HepG2 (cell line): ENCODE data around the gene NDUFB5. TPM values are rescaled to one million over a fixed set of nuclear protein-coding genes. Genes with fewer than 3 reads are reported as not detected.

Experiments
- ATAC-seq: fragments of 200-7000 bp; cut with Tn5 transposase; 3 replicates; pipeline ENCODE4 v1.9.1; 2020; ENCODE audit warnings: mild to moderate bottlenecking, moderate library complexity
- BruUV-seq: library from RNA; stranded (reverse); fragments of 400-500 nt; replicated peaks from 2 replicates; lab custom pipeline; 2021; lab: Mats Ljungman, UMichigan
- CTCF ChIA-PET: fragments of 300-600 bp; formaldehyde crosslinking; extraction: SDS; loops from one replicate; lab custom pipeline; 2021; ENCODE audit warnings: low total read pairs, inconsistent platforms, low intra/inter-chr PET ratio; lab: Yijun Ruan, JAX
- POLR2A ChIA-PET: fragments of 350-600 bp; sonication (Branson Sonifier 250); formaldehyde crosslinking; loops from one replicate; lab custom pipeline; 2020; ENCODE audit warnings: antibody characterized with exemption, inconsistent platforms; lab: Yijun Ruan, JAX
- DNase-seq: peaks from one replicate; pipeline ENCODE4 v3.0.0-alpha.2; 2015; ENCODE audit warnings: low spot score
- FAIRE-seq: peaks from 3 replicates; lab custom pipeline; 2011; peaks lifted over from hg19 to GRCh38; lab: Jason Lieb, UNC
- H2AFZ ChIP-seq: one replicate; pipeline ENCODE4 v1.6.1; 2011; ENCODE audit warnings: low read length, inconsistent platforms
- H3K27ac ChIP-seq: fragments of 300-600 bp; 3 replicates; pipeline ENCODE4 v1.8.0; 2011; ENCODE audit warnings: mixed run types, mild to moderate bottlenecking, mixed read lengths, low read length, inconsistent platforms; ENCODE audit not compliant: insufficient read depth; ENCODE audit errors: extremely low read length
- H3K27me3 ChIP-seq, 2 experiments: fragments of 200-600 bp in 1 of 2; 2 replicates in 1 of 2; 3 replicates in 1 of 2; pipeline versions ENCODE4 v1.6.0 to v1.8.0; 2011; ENCODE audit warnings: low read length in 2 of 2, mild to moderate bottlenecking in 2 of 2, moderate library complexity in 2 of 2, inconsistent platforms in 1 of 2; ENCODE audit not compliant: insufficient read depth in 2 of 2, control insufficient read depth in 1 of 2
- H3K36me3 ChIP-seq, 2 experiments: fragments of 200-600 bp in 1 of 2; replicated peaks in 1 of 2; 2 replicates in 1 of 2; 3 replicates in 1 of 2; pipeline versions ENCODE4 v1.5.1 to v1.8.0; 2011; ENCODE audit warnings: low read length in 2 of 2, inconsistent platforms in 1 of 2; ENCODE audit not compliant: insufficient read depth in 2 of 2, control insufficient read depth in 1 of 2
- H3K4me1 ChIP-seq: 2 replicates; pipeline ENCODE4 v1.5.1; 2012; ENCODE audit warnings: low read length, inconsistent platforms; ENCODE audit not compliant: insufficient read depth
- H3K4me2 ChIP-seq: 2 replicates; pipeline ENCODE4 v1.6.0; 2011; ENCODE audit warnings: low read depth, low read length, inconsistent platforms
- H3K4me3 ChIP-seq, 3 experiments: fragments of 200-600 bp in 1 of 3; sonication (generic), shearing (Covaris generic) in 1 of 3; replicated peaks in 1 of 3; 2 replicates each; pipeline ENCODE4 v1.5.1; 2011 to 2016; ENCODE audit warnings: low read length in 3 of 3, inconsistent platforms in 2 of 3, low read depth in 2 of 3, mild to moderate bottlenecking in 2 of 3, control low read depth in 1 of 3, mixed read lengths in 1 of 3; ENCODE audit not compliant: insufficient read depth in 1 of 3
- H3K79me2 ChIP-seq: one replicate; pipeline ENCODE4 v1.6.1; 2011; ENCODE audit warnings: low read length, inconsistent platforms; ENCODE audit not compliant: insufficient read depth
- H3K9ac ChIP-seq: 2 replicates; pipeline ENCODE4 v1.6.0; 2011; ENCODE audit warnings: mild to moderate bottlenecking, low read depth, low read length, inconsistent platforms; ENCODE audit not compliant: insufficient read depth
- H3K9me3 ChIP-seq: 2 replicates; pipeline ENCODE4 v1.5.1; 2012; ENCODE audit warnings: mild to moderate bottlenecking, low read length
- H4K20me1 ChIP-seq: 2 replicates; pipeline ENCODE4 v1.6.0; 2011; ENCODE audit warnings: inconsistent platforms, mild to moderate bottlenecking, low read length, moderate library complexity; ENCODE audit not compliant: insufficient read depth
- AGO2 ChIP-seq: fragments of 200-400 bp; formaldehyde crosslinking; optimal IDR thresholded peaks from 2 replicates; pipeline ENCODE3; 2017; ENCODE audit warnings: mild to moderate bottlenecking, low read depth, low read length, moderate library complexity
- ARID2 ChIP-seq: sonication (generic); formaldehyde crosslinking; IDR thresholded peaks from 2 replicates; pipeline ENCODE4 v1.8.1; 2022; ENCODE audit warnings: mild to moderate bottlenecking, missing genetic modification reagents, borderline replicate concordance
- BRCA1 ChIP-seq: sonication (generic); formaldehyde crosslinking; IDR thresholded peaks from 2 replicates; pipeline ENCODE4 v1.4.0; 2020; ENCODE audit warnings: missing genetic modification reagents
- CHCHD3 ChIP-seq: sonication (generic); formaldehyde crosslinking; IDR thresholded peaks from 2 replicates; pipeline ENCODE4 v1.8.0; 2022; ENCODE audit warnings: mild to moderate bottlenecking, missing genetic modification reagents, moderate library complexity
- DNMT3B ChIP-seq: conservative IDR thresholded peaks from 2 replicates; pipeline ENCODE4 v1.6.1; 2016; ENCODE audit warnings: missing biosample characterization, control low read depth
- EEA1 ChIP-seq: sonication (generic); formaldehyde crosslinking; IDR thresholded peaks from 2 replicates; pipeline ENCODE4 v1.5.1; 2020; ENCODE audit warnings: mild to moderate bottlenecking, missing genetic modification reagents, borderline replicate concordance
- HNF4A ChIP-seq: sonication (generic); formaldehyde crosslinking; IDR thresholded peaks from 2 replicates; pipeline ENCODE4 v1.4.0; 2020; ENCODE audit warnings: missing genetic modification reagents
- HNRNPL ChIP-seq: fragments of 200-400 bp; formaldehyde crosslinking; IDR thresholded peaks from 2 replicates; pipeline ENCODE4 v1.6.1; 2017; ENCODE audit warnings: mild to moderate bottlenecking, low read depth, low read length
- HOXA9 ChIP-seq: sonication (generic); formaldehyde crosslinking; IDR thresholded peaks from 2 replicates; pipeline ENCODE4 v1.8.1; 2022; ENCODE audit warnings: missing genetic modification reagents, mild to moderate bottlenecking, moderate library complexity, borderline replicate concordance
- KLF13 ChIP-seq: sonication (generic); formaldehyde crosslinking; IDR thresholded peaks from 2 replicates; pipeline ENCODE4 v1.4.0; 2020; ENCODE audit warnings: mild to moderate bottlenecking, missing genetic modification reagents
- LBX2 ChIP-seq: sonication (generic); formaldehyde crosslinking; IDR thresholded peaks from 2 replicates; pipeline ENCODE4 v1.5.0; 2020; ENCODE audit warnings: missing genetic modification reagents, mild to moderate bottlenecking, borderline replicate concordance
- NFRKB ChIP-seq: fragments of 450-650 bp; IDR thresholded peaks from 2 replicates; pipeline ENCODE4 v1.6.1; 2017
- PHF8 ChIP-seq: sonication (generic); formaldehyde crosslinking; IDR thresholded peaks from 2 replicates; pipeline ENCODE4 v1.5.0; 2020; ENCODE audit warnings: missing genetic modification reagents
- TFDP2 ChIP-seq: sonication (generic); formaldehyde crosslinking; IDR thresholded peaks from 2 replicates; pipeline ENCODE4 v1.4.0; 2020; ENCODE audit warnings: missing genetic modification reagents
- ZBTB33 ChIP-seq: sonication (generic); formaldehyde crosslinking; IDR thresholded peaks from 2 replicates; pipeline ENCODE4 v1.4.0; 2020; ENCODE audit warnings: missing genetic modification reagents
- ZFP1 ChIP-seq: IDR thresholded peaks from 2 replicates; pipeline ENCODE4 v1.6.1; 2016
- ZFP62 ChIP-seq: sonication (generic); formaldehyde crosslinking; IDR thresholded peaks from 2 replicates; pipeline ENCODE4 v1.4.0; 2020; ENCODE audit warnings: missing genetic modification reagents
- ZMAT5 ChIP-seq: sonication (generic); formaldehyde crosslinking; IDR thresholded peaks from 2 replicates; pipeline ENCODE4 v1.5.0; 2020; ENCODE audit warnings: mild to moderate bottlenecking, low read depth, missing genetic modification reagents, borderline replicate concordance
- ZMYM2 ChIP-seq: sonication (generic); formaldehyde crosslinking; IDR thresholded peaks from 2 replicates; pipeline ENCODE4 v1.8.0; 2022; ENCODE audit warnings: mild to moderate bottlenecking, missing genetic modification reagents
- ZNF740 ChIP-seq: sonication (generic); formaldehyde crosslinking; IDR thresholded peaks from 2 replicates; pipeline ENCODE4 v1.4.0; 2020; ENCODE audit warnings: missing genetic modification reagents
- ZNF83 ChIP-seq: sonication (generic); formaldehyde crosslinking; IDR thresholded peaks from 2 replicates; pipeline ENCODE4 v1.4.0; 2020; ENCODE audit warnings: missing genetic modification reagents, mild to moderate bottlenecking, borderline replicate concordance
- ZSCAN25 ChIP-seq: sonication (generic); formaldehyde crosslinking; IDR thresholded peaks from 2 replicates; pipeline ENCODE4 v1.8.0; 2022; ENCODE audit warnings: mild to moderate bottlenecking, missing genetic modification reagents
- WGBS: methylation state at CpG from one replicate; pipeline ENCODE4 v1.1.6; 2017; ENCODE audit warnings: low lambda C conversion rate; 5-methylcytosine and 5-hydroxymethylcytosine counted together
- in situ Hi-C: cut with HindIII; loops from 2 replicates; pipeline ENCODE4 v1.10.0; 2017; ENCODE audit warnings: low pct_unique_long_range_greater_than_20kb; ENCODE audit not compliant: extremely low pct_ligation_motif_present
- intact Hi-C: fragments of 100-400 bp; cut with micrococcal nuclease; formaldehyde crosslinking; loops from one replicate; pipeline ENCODE4 v1.10.0; 2022; ENCODE audit not compliant: unreplicated experiment
- polyA plus RNA-seq, 8 experiments: library from polyadenylated mRNA; depleted of rRNA in 3 of 8; stranded (reverse) in 7 of 8; unstranded in 1 of 8; fragments of >200 nt; fragmentation: Illumina TruSeq in 4 of 8; extraction: Trizol in 4 of 8; gene quantifications; 2 replicates each; pipeline versions ENCODE4 v1.2.1 to v1.2.3, GENCODE V29; 2011 to 2016; ENCODE audit warnings: low read depth in 4 of 8, missing spikeins in 1 of 8, mixed read lengths in 1 of 8; ENCODE audit not compliant: insufficient read depth in 1 of 8
- total RNA-seq, 5 experiments: library from RNA; depleted of rRNA; stranded (reverse); fragments of >200 nt; fragmentation: Illumina TruSeq; extraction: Trizol; gene quantifications; 2 replicates each; pipeline ENCODE4 v1.2.3, GENCODE V29; 2016; ENCODE audit warnings: low read depth in 1 of 5

The NDUFB5 gene
- total and polyA plus RNA-seq, 2 of the 13 experiments (the other 11 are each of a cell fraction or from before 2014, with no cell fraction given), result 43.3 to 120 TPM

- Histone ChIP-seq H4K20me1 (no peaks in the 10 kb centered on the region), H3K27ac (peak within 1 kb of the TSS; percentile 94), H3K4me2 (peak within 1 kb of the TSS; percentile 77), H3K4me3 (peak within 1 kb of the TSS; percentile 87 to 97 (median 91)), H3K79me2 (peaks cover 39% of the 10 kb centered on the region), H2AFZ (peak within 1 kb of the TSS; percentile 64), H3K4me1 (peaks cover 23% of the 10 kb centered on the region), H3K27me3 (no peaks in the 10 kb centered on the region), H3K9me3 (no peaks in the 10 kb centered on the region), H3K9ac (peak within 1 kb of the TSS; percentile 88), H3K36me3 (no peaks in the 10 kb centered on the region)
- under 1% methylated on average over 22 of the region's 55 CpGs for WGBS
- ChIA-PET CTCF (no interaction called here), POLR2A (interaction anchor here (0.8 to 1.9 kb wide), 12 partner anchors 15 to 1039 kb away, joined by 3 to 19 read pairs (median 5); partner anchors contain the start of genes MRPL47, NDUFB5, PIK3CA and TTC14)
- intact Hi-C loops (loop anchor here (2.0 kb wide), 1 partner anchor 42 kb away; the partner anchor contains the start of genes MRPL47 and NDUFB5), in situ Hi-C loops (loop anchor here (25.0 kb wide), 1 partner anchor 425 kb away; the partner anchor contains the start of gene PIK3CA)
- ATAC-seq, result peak; percentile 97
- FAIRE-seq, result peak; percentile 94
- no TSS peak for BruUV-seq
- peak; percentile 98 for DNase-seq
- TF ChIP-seq ARID2 (no peak), EEA1 (CRISPR knock-in tag) (no peak), PHF8 (CRISPR knock-in tag) (peak; percentile 96), AGO2 (peak; percentile 71), CHCHD3 (CRISPR knock-in tag) (no peak), ZMYM2 (CRISPR knock-in tag) (no peak), ZFP1 (CRISPR knock-in tag) (no peak), NFRKB (no peak), ZNF740 (no peak), ZFP62 (CRISPR knock-in tag) (no peak), TFDP2 (CRISPR knock-in tag) (peak; percentile 90), HNF4A (CRISPR knock-in tag) (no peak), ZSCAN25 (no peak), HNRNPL (peak; percentile 66), LBX2 (CRISPR knock-in tag) (no peak), HOXA9 (CRISPR knock-in tag) (no peak), ZNF83 (CRISPR knock-in tag) (no peak), DNMT3B (CRISPR knock-in tag) (no peak), ZBTB33 (CRISPR knock-in tag) (no peak), KLF13 (CRISPR knock-in tag) (no peak), ZMAT5 (CRISPR knock-in tag) (no peak), BRCA1 (CRISPR knock-in tag) (no peak)
These were observed 41.9 kb upstream of the NDUFB5 start, which contains the start of gene ACTL6A for GRCh38 chr3:179562591-179563270. TSS of gene ACTL6A (plus strand) at chr3:179562926. CDS start at chr3:179563093, 167 bp downstream.
